ENCODE results near the gene SDE2.
A peak's percentile ranks its signal among the peaks of the same experiment; 100 is the strongest.
"Not testable (repeated sequence)": the region's sequence is repeated elsewhere in the genome, so short reads cannot be mapped to it uniquely, and the experiment has no call there.

Gene SDE2

DNA sequence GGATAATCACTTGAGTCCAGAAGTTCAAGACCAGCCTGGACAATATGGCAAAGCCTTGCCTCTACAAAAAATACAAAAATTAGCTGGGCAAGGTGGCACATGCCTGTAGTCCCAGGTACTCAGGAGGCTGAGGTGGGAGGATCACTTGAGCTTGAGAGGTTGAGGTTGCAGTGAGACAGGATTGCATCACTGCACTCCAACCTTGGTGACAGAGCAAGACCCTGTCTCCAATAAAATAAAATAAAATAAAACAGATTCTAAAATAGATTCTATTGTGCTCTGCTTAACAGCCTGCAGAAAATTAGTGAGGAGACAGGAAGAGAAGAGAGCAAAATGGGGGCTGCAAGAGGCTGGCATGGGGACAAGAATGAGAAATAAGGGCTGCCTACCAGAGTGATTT is 7.5 kb upstream of the SDE2 start:
- no peak for DNase-seq (ENCODE audit: low spot score)
- TF ChIP-seq CTCF (IDR thresholded peaks at IDR 0.05; ENCODE audit: extremely low read depth, missing control alignments), result no peak

- no peak for TF ChIP-seq CTCF (IDR thresholded peaks at IDR 0.05; ENCODE audit: extremely low read depth, missing control alignments)
- DNase-seq (ENCODE audit: low spot score), result no peak
Measured at GRCh38 chr1:226004396-226004795, 5.3 kb upstream of the SDE2 start.

DNA sequence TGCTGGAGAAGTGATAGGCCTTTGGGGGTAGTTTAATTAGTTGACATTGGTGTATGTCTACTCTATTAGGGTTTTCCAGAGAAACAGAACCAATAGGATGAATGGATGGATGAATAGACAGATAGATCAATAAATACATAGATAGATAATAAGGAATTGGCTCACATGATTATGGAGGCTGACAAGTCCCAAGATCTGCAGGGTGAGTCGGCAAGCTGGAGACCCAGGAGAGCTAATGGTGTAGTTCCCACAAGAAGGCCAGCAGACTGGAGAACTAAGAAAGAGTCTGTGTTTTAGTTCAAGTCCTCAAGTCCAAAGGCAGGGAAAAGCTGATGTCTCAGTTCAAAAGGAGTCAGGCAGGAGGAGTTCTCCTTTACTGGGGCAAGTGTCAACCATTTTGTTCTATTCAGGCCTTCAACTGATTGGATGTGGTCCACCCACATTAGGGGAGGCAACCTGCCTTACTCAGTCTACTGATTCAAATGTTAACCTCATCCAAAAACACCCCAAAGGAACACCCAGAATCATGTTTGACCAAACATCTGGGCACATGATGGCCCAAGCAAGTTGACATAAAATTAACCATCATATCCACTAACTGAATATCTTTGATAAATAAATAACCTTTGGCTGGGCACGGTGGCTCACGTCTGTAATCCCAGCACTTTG is 4.5 kb upstream of the SDE2 start:
- TF ChIP-seq CTCF (IDR thresholded peaks at IDR 0.05; ENCODE audit: extremely low read depth, missing control alignments), result no peak
- DNase-seq (ENCODE audit: low spot score), result no peak

DNA sequence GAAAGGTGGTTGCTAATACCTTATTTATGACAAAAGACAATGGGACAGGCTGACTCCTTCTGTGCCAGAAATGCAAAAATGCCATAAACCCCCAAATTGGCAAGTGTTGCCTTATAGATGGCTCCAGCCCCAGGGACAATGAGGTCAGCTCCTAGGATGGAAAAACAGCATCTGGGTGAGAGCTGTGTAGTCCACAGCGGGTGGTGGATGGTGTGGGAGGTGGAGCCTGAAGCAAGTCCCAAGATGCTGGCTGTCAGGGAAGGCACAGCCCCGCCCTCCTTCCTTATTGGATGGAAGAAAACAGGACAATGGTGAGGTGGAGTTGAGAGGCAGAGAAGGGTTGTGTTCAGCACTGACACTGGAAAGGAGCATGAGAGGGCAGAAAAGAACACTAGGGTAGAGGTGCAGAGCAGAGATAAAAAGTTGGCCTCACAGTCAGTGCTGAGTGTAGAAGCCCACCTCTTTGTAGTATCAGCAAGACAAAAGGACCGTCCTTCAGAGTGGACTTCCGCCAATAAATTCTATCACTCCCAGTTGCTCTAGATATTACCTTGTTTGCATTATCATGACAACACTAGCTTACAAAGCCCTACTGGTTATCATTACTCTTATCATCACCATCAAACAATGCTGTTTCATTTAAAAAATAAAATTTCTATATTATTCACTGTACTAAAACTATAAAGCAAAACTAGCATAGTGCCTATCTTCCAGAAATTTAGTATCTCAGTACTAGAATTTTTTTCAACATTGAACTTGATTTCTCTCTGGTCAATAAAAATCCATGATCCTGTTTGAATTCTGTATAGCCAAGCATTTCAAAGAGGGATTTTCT is 3.7 kb upstream of the SDE2 start:
- TF ChIP-seq CTCF (IDR thresholded peaks at IDR 0.05; ENCODE audit: extremely low read depth, missing control alignments), result no peak
- no peak for DNase-seq (ENCODE audit: low spot score)

GRCh38 chr1:226001963-226002666 is 3.0 kb upstream of the SDE2 start:
- DNase-seq (ENCODE audit: low spot score), result peak; percentile 36
- no peak for TF ChIP-seq CTCF (IDR thresholded peaks at IDR 0.05; ENCODE audit: extremely low read depth, missing control alignments)

GRCh38 chr1:226001088-226001487 is 1.9 kb upstream of the SDE2 start:
- TF ChIP-seq CTCF (IDR thresholded peaks at IDR 0.05; ENCODE audit: extremely low read depth, missing control alignments), result no peak

GRCh38 chr1:226000493-226001081 is 1.4 kb upstream of the SDE2 start:
- not testable (repeated sequence) for DNase-seq (ENCODE audit: low spot score)

More at GRCh38 chr1:226001088-226001487, 1.9 kb upstream of the SDE2 start:
- no peak for DNase-seq (ENCODE audit: low spot score)
